Fibroblast of skin of abdomen (primary cell): ENCODE measurements around the gene RRP1.

Experiments used
- DNase-seq: peaks from one replicate; pipeline ENCODE4 v3.0.0-alpha.2; 2013

RRP1 gene

DNA sequence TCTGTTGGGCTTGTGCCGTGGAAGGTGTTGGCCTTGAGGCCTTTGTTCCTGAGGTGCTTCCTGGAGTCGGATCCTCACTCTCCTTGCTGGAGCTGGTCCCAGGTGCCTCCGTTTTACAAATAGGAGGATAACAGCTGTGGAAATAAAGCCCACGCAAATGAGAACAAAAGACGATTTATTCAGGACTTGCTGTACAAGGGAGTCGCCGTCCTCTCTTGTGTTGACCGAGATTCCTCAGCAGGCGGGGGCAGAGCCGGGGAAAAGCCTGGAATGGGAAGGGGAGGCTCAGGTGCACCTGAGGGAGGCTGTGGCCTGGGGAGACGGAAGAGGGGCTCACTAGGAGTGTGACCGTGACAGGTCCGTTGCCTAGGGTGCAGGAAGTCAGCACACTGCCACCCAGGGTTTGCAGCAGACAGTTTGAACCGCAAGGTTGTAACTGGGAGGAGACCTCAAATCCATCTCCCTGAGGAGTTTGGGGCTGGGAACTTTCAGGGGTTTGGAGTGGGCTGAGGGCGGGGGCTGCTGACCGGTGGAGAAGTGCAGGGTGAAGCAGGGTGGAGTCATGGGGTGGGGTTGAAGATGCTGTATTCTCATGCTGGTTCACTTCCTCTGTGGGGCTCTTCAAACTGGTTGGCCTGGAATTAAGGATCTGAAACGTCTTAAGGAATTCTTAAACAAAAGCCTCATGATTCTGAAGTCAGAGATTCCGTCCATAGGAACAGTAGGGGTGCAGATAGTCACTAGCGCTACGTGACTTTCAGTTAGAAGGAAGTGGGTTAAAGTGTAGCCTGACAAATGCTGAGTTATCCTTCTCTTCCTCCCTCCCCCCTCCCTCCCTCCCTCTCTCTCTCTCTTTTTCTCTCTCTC lies 10.7 kb upstream of the RRP1 start:
- no peak for DNase-seq

DNA sequence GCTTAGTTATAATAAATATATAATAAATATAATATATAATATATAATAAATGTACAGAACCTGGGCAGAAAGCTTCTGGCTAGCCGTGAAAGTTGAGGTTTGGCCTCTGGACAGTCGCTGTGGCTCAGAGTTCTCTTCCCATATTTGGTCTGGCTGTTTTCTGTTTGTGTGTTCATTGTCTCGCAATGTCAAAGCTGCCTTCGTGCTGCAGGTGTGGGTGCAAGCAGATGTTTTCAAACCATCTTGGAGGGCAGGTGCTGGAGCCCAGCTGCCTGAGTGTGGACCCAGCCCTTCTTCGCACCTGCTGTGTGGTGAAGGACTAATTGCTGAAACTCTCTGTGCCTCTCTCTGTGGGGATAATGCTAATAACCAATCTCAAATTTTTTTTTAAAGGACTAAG lies 9.7 kb upstream of the RRP1 start:
- no peak for DNase-seq

DNA sequence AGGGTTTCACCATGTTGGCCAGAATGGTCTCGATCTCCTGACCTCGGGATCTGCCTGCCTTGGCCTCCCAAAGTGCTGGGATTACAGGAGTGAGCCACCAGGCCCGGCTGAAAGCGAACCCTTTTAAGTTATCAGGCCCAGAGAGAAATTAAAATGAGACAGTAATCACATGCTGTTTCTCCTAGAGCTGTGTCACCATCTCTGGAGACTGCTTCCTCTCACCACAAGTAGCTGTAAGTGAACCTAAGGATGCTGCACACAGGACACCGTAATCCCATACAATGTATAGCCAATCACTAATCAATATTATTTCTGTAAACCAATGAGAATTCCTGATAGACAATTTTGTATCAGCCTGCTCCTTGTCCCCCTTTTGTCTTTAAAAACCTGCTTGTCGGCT lies 7.5 kb upstream of the RRP1 start:
- DNase-seq: no peak

DNA sequence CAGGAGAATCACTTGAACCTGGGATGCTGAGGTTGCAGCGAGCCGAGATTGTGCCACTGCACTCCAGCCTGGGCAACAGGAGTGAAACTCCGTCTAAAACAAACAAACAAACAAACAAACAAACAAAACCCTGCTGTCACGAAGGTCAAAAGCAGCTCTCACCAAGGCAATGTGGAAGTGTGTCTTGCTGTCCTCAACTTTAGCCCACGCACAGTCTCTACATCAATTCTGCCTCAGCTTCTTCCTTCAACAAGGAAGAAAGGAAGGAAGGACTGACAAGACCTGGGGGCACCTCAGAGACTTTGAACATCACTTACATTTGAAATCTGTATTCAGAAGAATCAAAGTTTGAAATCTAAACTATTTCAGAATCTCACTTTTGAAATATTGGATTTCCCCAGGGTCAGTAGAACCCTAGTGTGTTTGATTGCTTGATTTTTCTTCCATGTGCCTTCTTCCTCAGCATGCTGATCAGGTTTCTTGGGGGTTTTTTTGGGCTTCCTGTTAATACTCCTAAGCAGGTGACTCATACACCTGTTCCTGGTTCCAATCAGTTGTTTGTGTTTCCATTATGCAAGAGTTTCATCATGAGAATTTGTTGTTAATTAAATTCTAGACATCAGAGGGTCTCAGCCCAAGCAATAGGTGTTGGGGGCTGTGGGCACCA lies 6.8 kb upstream of the RRP1 start:
- no peak for DNase-seq

DNA sequence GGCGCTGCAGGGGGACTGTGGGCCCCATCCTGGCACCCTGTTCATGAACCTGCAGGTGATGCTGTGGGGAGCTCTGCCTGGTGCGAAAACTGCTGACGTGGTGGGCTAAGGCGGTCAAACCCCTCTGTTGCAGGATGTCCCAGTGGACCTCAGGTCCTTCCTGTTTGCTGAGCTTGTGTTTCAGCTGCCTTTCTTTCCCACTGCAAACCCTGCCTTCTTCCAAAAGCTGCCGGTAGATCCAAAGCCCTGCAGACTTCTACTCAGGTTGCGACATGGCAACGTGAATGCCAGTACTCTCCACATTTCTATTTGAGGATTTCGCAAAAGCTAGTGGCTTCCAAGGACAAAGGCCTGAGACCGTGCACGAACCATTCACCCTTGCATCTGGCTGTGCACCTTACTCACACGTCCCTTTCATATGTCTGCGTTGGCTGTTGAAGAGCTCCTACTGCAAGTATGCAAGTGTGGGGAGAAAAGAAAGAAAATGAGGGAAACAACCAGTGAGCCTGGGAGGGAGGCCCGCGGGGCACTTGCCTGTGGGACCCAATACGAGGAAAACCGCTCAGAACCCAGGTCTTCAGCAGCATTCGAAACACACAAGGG lies 6.2 kb upstream of the RRP1 start:
- DNase-seq: no peak

DNA sequence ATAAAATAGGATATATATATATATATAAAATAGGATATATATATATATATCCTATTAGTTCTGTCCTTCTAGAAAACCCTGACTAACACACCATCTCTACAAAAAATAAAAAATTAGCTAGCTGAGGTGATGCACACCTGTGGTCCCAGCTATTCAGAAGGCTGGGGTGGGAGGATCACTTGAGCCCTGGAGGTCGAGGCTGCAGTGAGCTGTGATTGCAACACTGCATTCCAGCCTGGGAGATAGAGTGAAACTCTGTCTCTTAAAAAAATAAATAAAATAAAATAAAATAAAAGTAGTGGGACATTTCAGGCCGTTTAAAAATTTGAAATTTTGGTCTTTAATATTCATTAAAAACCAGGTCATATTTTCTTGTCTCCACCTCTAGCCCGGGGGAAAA lies 4.2 kb upstream of the RRP1 start:
- DNase-seq: no peak

DNA sequence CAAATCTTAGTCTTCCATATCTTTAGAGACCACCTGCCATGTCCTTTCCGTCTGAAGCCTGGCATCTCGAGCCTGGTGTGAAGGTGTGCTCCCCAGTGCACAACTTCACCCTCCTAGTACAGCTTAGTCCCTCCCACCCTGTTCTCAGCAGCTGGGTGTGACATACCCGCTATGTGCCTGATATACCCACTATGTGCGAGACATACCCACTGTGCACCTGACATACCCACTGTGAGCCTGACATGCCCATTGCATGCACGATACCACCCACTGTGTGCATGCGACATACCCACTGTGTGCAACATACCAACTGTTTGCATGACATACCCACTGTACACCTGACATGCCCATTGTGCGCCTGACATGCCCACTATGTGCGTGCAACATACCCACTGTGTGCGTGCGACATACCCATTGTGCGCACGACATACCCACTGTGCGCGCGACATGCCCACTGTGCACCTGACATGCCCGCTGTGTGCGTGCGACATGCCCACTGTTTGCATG lies 3.0 kb upstream of the RRP1 start:
- no peak for DNase-seq

DNA sequence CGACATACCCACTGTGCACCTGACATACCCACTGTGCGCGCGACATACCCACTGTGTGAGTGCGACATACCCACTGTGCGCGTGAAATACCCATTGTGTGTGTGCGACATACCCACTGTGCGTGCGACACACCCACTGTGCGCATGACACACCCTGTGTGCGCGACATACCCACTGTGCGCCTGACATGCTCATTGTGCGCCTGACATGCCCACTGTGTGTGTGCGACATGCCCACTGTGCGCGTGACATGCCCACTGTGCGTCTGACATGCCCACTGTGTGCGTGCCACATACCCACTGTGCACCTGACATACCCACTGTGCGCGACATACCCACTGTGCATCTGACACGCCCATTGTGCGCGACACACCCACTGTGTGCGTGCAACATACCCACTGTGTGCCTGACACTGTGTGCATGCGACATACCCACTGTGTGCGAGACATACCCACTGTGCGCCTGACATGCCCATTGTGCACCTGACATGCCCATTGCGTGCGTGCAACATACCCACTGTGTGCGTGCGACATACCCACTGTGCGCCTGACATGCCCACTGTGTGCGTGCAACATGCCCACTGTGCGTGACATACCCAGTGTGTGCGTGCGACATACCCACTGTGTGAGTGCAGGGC lies 2.5 kb upstream of the RRP1 start:
- DNase-seq: no peak

DNA sequence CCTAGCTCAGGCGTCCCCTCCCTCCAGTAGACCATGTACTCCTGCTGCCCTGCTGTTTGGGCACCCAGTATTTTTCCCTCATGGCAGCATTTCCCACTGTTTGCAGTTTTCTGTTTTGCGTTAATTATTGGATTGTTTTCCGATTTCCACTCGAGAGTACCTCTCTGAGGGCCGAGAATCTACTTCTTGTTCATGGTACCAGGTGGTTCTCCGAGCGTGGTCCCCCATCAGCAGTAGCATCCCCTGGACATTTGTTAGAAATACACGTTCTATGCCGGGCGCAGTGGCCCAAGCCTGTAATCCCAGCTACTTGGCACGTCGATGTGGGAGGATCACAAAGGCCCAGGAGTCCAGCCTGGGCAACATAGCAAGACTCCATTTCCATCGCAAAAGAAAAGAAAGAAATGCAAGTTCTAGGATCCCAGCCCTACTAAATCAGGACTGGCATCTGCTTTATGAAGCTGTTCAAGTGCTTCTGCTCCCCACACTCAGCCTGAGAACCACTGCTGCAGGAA lies 690 bp downstream of the RRP1 start:
- no peak for DNase-seq

DNA sequence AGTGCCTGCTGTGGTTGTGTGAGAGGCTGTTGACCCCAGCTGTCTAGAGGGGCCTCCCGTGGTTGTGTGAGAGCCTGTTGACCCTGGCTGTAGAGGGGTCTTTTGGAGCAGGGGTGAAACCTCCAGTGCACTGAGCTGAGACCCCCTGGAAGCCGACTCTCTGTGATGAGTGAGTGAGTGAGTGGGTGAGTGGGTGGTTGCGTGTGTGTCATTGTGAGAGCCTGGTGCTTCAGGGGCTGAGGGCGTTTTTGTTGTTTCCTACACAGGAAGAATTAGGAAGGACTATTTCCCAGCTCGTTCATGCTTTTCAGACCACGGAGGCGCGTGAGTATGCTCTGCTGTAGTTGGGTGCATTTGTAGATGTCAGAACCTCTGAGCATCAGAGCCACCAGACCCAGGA lies 3.0 kb downstream of the RRP1 start:
- DNase-seq: no peak

DNA sequence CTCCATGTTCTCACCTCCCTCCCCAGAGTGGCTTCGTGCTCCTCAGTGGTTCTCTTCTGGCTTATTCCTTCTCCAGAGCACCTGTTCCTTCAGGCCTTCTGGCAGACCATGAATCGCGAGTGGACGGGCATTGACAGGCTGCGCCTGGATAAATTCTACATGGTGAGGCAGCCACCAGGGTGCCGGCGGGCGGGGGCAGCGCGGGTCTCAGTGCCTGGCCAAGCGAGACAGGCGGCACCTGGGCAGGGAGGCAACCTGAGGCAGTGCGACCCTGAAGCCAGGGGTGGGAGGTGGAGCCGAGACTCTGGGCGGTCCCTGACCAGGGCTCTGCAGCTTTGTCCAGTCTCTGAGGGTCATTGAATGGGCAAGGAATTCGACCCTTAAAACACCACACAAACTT lies 3.9 kb downstream of the RRP1 start:
- DNase-seq: no peak

DNA sequence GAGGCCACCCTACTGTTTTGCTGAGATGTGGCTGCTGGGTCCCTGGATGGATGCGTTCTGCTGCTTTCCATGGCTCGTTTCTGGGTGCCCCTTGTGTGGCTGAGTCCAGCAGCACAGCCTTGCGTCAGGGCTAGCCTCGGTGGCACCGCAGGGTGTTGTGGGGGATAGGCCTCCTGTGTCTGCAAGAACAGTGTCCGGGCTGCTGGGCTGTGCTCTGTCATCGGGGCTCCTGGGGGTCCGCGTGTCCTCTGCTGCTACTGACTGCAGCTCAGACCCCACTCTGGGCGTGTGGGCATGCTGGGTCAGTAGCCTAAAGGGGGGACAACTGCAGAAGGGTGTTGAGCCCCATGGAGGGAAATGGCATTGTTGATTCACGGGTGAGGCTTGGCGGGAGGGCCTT lies 4.9 kb downstream of the RRP1 start:
- DNase-seq: no peak

DNA sequence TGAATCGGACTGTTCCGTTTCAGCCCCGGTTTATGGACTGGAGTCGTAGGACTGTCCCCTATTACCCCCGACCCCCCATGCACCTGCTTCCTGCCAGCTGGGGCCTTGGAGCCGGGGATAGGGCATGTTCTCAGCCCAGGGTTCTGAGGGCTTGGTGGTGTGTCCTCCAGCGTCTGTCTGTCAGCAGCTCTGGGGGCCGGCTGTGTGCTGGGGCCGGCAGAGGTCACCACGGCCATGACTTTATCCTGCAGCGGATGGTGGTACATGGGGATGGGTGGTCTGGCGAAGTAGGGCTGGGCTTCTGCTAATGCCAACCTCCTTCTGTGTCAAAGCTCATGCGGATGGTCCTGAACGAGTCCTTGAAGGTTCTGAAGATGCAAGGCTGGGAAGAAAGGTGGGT lies 5.5 kb downstream of the RRP1 start:
- DNase-seq: no peak

DNA sequence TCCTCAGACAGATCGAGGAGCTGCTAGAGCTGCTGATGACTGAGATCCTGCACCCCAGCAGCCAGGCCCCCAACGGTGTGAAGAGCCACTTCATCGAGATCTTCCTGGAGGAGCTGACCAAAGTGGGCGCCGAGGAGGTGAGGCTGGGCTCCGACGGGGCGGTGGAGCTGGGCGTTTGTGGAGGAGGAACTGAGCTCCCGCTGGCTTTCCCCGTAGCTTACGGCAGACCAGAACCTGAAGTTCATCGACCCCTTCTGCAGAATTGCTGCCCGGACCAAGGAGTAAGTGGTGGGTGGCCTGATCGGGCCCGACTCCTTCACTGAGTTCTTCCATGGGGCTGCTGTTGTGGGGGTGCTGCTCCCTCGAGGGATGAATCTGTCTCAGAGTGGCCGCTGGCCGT lies 8.0 kb downstream of the RRP1 start:
- no peak for DNase-seq

DNA sequence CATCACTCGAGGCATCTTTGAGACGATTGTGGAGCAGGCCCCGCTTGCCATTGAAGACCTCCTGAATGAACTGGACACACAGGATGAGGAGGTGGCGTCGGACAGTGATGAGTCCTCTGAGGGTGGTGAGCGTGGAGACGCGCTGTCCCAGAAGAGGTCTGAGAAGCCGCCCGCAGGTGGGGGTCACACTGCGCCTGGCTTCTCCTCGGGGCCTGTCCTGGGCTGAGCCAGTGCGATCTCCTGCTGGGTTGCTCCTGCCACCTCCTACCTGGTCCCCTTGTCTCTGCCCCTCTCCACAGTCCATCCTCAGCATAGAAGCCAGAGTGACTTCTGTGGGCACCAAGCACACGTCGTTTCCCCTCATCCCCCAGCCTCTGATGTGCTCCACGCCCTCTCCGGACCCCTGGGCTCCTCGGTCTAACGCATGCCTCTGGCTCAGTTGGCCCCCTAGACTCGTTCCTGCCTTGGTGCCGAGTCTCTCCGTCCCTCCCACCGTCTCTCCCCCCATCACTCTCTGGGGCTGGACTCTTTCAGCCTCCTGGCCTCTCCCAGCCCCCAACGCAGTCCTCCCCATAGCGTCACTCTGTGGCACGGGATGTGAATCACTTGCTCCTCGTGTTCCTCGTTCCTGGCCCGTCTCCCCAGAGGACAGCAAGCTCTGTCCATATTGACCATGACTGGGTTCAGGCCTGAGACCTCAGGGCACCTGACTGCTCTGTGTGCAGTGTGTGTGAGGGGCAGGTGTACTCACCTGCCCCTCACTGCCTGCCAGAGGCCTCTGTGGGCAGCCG lies 8.7 kb downstream of the RRP1 start:
- no peak for DNase-seq

DNA sequence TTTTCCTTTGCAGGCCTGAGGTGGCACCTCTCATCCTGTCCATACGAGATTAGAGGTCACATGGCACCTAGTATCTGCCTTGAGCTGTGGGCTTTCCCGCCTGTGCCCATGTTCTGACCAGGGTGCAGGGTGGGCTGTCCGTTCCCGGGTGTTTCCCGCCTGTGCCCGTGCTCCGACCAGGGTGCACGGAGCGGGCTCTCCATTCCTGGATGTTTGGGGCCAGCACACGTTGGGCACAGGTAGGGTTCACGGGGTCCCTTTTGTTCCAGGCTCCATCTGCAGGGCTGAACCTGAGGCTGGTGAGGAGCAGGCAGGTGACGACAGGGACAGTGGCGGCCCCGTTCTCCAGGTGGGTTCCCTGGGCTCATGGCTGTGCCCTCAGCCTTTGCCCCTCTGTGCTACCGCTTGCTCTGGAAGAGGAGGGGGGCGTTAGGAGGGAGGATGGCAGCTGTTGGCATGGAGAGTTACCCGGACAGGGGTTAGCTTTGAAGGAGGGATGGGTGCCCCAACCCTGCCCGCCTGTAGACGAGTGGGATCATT lies 10.0 kb downstream of the RRP1 start:
- no peak for DNase-seq

DNA sequence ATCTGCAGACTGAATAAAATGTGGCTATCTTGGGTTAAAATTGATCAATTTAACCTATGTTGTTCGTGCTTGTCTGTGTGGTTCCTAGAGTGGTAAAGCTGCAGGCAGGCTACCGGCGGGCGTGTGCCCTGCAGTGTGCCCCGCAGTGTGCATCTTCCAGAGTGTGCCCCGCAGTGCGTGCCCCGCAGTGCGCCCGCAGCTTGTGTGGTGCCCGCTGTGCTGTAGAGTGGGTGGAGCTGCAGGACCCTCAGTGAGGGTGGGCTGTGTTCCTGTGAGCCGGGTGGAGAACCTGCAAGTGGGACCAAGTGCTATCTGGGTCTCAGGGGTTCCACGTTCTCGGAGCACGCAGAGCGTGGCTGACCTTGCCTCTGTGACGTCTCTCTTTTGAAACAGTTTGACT lies 10.7 kb downstream of the RRP1 start:
- no peak for DNase-seq

DNA sequence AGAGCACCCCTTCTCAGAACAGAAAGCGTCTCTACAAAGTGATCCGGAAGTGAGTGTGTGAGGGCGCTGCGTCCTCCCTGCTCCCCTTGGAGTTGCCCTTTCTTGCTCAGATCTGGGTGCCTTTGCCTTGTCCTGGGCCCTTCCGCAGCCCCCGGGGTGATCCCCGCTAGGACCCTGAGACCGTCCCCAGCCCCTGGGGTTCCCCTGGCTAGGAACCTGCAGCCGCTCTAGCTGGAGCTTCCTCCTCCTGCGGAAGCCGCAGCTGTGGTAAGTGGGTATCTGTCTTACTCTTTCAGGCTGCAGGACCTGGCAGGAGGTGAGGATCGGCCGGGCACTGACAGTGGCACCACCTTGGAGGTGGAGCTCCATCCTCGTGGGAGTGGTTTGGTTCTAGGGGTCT lies 11.2 kb downstream of the RRP1 start:
- DNase-seq: no peak

DNA sequence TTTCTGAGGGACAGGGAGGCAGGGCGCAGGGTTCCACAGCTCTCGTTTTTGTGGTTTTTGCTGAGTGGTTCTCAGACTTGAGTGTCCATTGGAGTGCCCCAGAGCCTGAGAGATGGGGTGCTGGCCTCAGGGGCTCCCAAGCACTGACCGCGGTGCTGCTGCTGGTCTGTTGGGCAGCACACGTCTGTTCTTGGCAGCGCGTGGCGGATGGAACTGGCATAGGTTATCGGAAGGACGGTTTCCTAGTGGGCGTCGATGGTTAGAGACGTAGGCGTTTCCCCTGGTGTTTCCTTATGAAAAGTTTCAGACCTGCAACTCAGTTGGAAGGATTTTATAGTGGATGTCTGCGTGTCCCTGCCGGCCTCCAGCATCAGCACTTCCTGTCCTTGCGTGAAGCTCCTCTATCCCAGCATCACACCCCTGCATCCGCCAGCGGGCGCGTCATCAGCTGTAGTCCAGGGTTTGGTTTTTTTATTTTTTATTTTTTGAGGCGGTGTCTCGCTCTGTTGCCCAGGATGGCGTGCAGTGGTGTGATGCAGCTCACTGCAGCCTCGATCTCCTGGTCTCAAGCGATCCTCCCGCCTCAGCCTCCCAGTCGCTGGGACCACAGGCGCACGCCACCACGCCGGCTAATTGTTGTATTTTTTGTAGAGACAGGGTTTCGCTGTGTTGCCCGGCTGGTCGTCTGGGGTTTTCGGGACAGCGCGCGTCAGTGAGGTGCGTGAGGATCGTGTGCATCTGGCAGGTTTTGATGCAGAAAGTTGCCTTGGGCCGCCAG lies 11.8 kb downstream of the RRP1 start:
- DNase-seq: no peak

DNA sequence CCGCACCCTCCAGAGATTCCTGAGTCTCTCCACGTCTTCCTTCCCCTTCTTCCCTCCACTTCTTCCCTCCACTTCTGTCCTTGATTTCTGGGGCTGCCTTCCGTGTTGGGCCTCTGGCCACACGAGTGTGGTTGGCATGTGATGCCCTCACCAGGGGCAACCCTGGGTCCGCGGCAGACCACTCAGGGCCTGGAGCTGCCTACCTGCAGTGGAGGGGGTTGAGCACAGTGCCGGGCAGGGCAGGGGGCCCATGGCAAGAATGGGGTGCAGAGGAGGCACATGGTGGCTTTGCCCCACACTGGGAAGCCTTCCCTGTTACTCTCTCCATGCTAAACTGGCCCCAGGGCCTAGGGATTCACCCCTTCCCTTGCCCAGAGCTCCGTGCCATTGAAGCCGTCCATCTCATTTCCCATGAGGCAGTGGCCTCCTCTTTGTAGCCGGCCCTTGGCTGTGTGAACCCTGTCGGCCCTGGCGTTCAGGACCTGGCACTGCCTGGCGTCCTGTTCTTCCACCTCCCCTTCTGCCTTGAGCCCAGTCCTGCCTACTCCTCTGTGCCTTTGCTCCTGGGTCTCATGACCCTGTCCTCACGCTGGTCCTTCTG lies 13.4 kb downstream of the RRP1 start:
- DNase-seq: no peak
